H9 (cell line): ENCODE results near the gene TMEFF2. TPM values are rescaled to one million over a fixed set of nuclear protein-coding genes. Genes with fewer than 3 reads are reported as not detected.

Source experiments
- DNase-seq: peaks from one replicate; pipeline ENCODE4 v3.0.0-alpha.2; 2017
- H2AFZ ChIP-seq: one replicate; pipeline ENCODE4 v1.6.1; 2013; ENCODE audit warnings: mild to moderate bottlenecking, low read length, control low read depth, moderate library complexity
- H2AK5ac ChIP-seq: 2 replicates; pipeline ENCODE4 v1.6.1; 2013; ENCODE audit warnings: low read length, control low read depth, mixed read lengths; ENCODE audit not compliant: insufficient read length
- H2BK120ac ChIP-seq: one replicate; pipeline ENCODE4 v1.6.1; 2013; ENCODE audit warnings: low read depth, mild to moderate bottlenecking, low read length, control low read depth, inconsistent platforms; ENCODE audit not compliant: poor library complexity, severe bottlenecking
- H2BK12ac ChIP-seq: 2 replicates; pipeline ENCODE4 v1.6.1; 2013; ENCODE audit warnings: low read length, control low read depth, mixed read lengths, low read depth; ENCODE audit not compliant: insufficient read length
- H2BK15ac ChIP-seq: 2 replicates; pipeline ENCODE4 v1.6.1; 2013; ENCODE audit warnings: low read depth, low read length, control low read depth
- H2BK20ac ChIP-seq: one replicate; pipeline ENCODE4 v1.6.1; 2013; ENCODE audit warnings: low read depth, mild to moderate bottlenecking, low read length, control low read depth, inconsistent platforms; ENCODE audit not compliant: poor library complexity, severe bottlenecking
- H2BK5ac ChIP-seq: 2 replicates; pipeline ENCODE4 v1.6.1; 2013; ENCODE audit warnings: low read length, control low read depth, mixed read lengths; ENCODE audit not compliant: insufficient read length
- H3K14ac ChIP-seq: 2 replicates; pipeline ENCODE4 v1.6.1; 2013; ENCODE audit warnings: low read length, control low read depth; ENCODE audit not compliant: insufficient read depth
- H3K18ac ChIP-seq: 2 replicates; pipeline ENCODE4 v1.6.1; 2013; ENCODE audit warnings: low read depth, mild to moderate bottlenecking, mixed read lengths, low read length, control low read depth; ENCODE audit not compliant: insufficient read length
- H3K23ac ChIP-seq: 2 replicates; pipeline ENCODE4 v1.6.1; 2013; ENCODE audit warnings: low read length, control low read depth, mixed read lengths, low read depth; ENCODE audit not compliant: insufficient read length
- H3K23me2 ChIP-seq: 2 replicates; pipeline ENCODE4 v1.6.1; 2013; ENCODE audit warnings: low read depth, mild to moderate bottlenecking, mixed read lengths, low read length, control low read depth; ENCODE audit not compliant: insufficient read length, poor library complexity, severe bottlenecking
- H3K27ac ChIP-seq: 2 replicates; pipeline ENCODE4 v1.5.1; 2013; ENCODE audit warnings: low read length, control low read depth, mixed read lengths, low read depth; ENCODE audit not compliant: insufficient read length
- H3K27me3 ChIP-seq: 2 replicates; pipeline ENCODE4 v1.6.1; 2013; ENCODE audit warnings: low read length, control low read depth, inconsistent platforms; ENCODE audit not compliant: insufficient read depth
- H3K4ac ChIP-seq: 2 replicates; pipeline ENCODE4 v1.6.1; 2013; ENCODE audit warnings: low read depth, mild to moderate bottlenecking, control low read depth, inconsistent platforms, low read length, moderate library complexity
- H3K4me1 ChIP-seq: 2 replicates; pipeline ENCODE4 v1.6.1; 2013; ENCODE audit warnings: low read length, control low read depth, inconsistent platforms; ENCODE audit not compliant: insufficient read depth
- H3K4me2 ChIP-seq: 2 replicates; pipeline ENCODE4 v1.6.1; 2013; ENCODE audit warnings: low read length, control low read depth, mixed read lengths; ENCODE audit not compliant: insufficient read length, insufficient read depth
- H3K56ac ChIP-seq: 2 replicates; pipeline ENCODE4 v1.6.1; 2013; ENCODE audit warnings: low read depth, mild to moderate bottlenecking, mixed read lengths, low read length, control low read depth; ENCODE audit not compliant: insufficient read length
- H3K79me1 ChIP-seq: 2 replicates; pipeline ENCODE4 v1.6.1; 2013; ENCODE audit warnings: low read depth, mild to moderate bottlenecking, moderate library complexity, low read length, control low read depth, inconsistent platforms; ENCODE audit not compliant: insufficient read depth, poor library complexity, severe bottlenecking
- H3K79me2 ChIP-seq: 2 replicates; pipeline ENCODE4 v1.6.1; 2013; ENCODE audit warnings: low read length, control low read depth, inconsistent platforms; ENCODE audit not compliant: insufficient read depth
- H3K9ac ChIP-seq: 2 replicates; pipeline ENCODE4 v1.6.1; 2013; ENCODE audit warnings: low read length, control low read depth, mixed read lengths; ENCODE audit not compliant: insufficient read length; ENCODE audit errors: extremely low read depth
- H3K9me3 ChIP-seq: one replicate; pipeline ENCODE4 v1.6.1; 2013; ENCODE audit warnings: low read depth, low read length, inconsistent platforms; ENCODE audit not compliant: control insufficient read depth
- H3T11ph ChIP-seq: one replicate; pipeline ENCODE4 v1.6.1; 2013; ENCODE audit warnings: mild to moderate bottlenecking, low read length, control low read depth, inconsistent platforms
- H4K20me1 ChIP-seq: one replicate; pipeline ENCODE4 v1.6.1; 2013; ENCODE audit not compliant: control insufficient read depth, insufficient read length, insufficient read depth
- H4K5ac ChIP-seq: 2 replicates; pipeline ENCODE4 v1.6.1; 2013; ENCODE audit warnings: low read depth, mild to moderate bottlenecking, mixed read lengths, low read length, control low read depth; ENCODE audit not compliant: insufficient read length
- H4K8ac ChIP-seq: replicated peaks from 2 replicates; pipeline ENCODE4 v1.6.1; 2013; ENCODE audit warnings: low read length, control low read depth, mixed read lengths, low read depth; ENCODE audit not compliant: insufficient read length
- H4K91ac ChIP-seq: 2 replicates; pipeline ENCODE4 v1.6.1; 2013; ENCODE audit warnings: low read depth, mild to moderate bottlenecking, moderate library complexity, mixed read lengths, low read length, control low read depth; ENCODE audit not compliant: insufficient read length
- H3K27ac Mint-ChIP-seq, 3 experiments: 2 replicates in 2 of 3; 3 replicates in 1 of 3; pipeline ENCODE4 v1.8.0; 2020 to 2021; ENCODE audit warnings: mixed read lengths in 3 of 3, mild to moderate bottlenecking in 1 of 3, moderate library complexity in 1 of 3
- H3K27me3 Mint-ChIP-seq: 2 replicates; pipeline ENCODE4 v1.8.0; 2021; ENCODE audit warnings: low read depth, mild to moderate bottlenecking, moderate library complexity, mixed read lengths
- H3K36me3 Mint-ChIP-seq, 3 experiments: 2 replicates in 2 of 3; 3 replicates in 1 of 3; pipeline ENCODE4 v1.8.0; 2020 to 2021; ENCODE audit warnings: low read depth in 3 of 3, mixed read lengths in 3 of 3; ENCODE audit not compliant: insufficient read depth in 1 of 3
- H3K4me1 Mint-ChIP-seq, 2 experiments: 2 replicates each; pipeline ENCODE4 v1.8.0; 2020; ENCODE audit warnings: mixed read lengths in 2 of 2
- H3K4me3 Mint-ChIP-seq, 2 experiments: 2 replicates in 1 of 2; 3 replicates in 1 of 2; pipeline ENCODE4 v1.8.0; 2020 to 2021; ENCODE audit warnings: mild to moderate bottlenecking in 2 of 2, mixed read lengths in 2 of 2, moderate library complexity in 1 of 2
- H3K9me3 Mint-ChIP-seq, 2 experiments: 2 replicates in 1 of 2; 3 replicates in 1 of 2; pipeline ENCODE4 v1.8.0; 2020; ENCODE audit warnings: mild to moderate bottlenecking in 2 of 2, mixed read lengths in 2 of 2, moderate library complexity in 1 of 2
- CTCF ChIP-seq: fragments of 200-600 bp; sonication (generic); conservative IDR thresholded peaks from 3 replicates; pipeline ENCODE4 v1.8.0; 2021; ENCODE audit warnings: antibody characterized with exemption, mild to moderate bottlenecking
- WGBS: extraction: QIAGEN DNeasy Blood & Tissue Kit; methylation state at CpG from one replicate; pipeline ENCODE4 v1.1.7; 2013; ENCODE audit warnings: missing lambda C conversion rate, low lambda C conversion rate, mixed read lengths; ENCODE audit not compliant: insufficient read length; ENCODE audit errors: extremely low coverage; 5-methylcytosine and 5-hydroxymethylcytosine counted together
- total RNA-seq: library from RNA; stranded (reverse); gene quantifications from 2 replicates; pipeline ENCODE4 v1.2.1, GENCODE V29; 2021

Gene TMEFF2
- total RNA-seq, 1 experiment from 2014 or later, result 0.39 TPM

DNA sequence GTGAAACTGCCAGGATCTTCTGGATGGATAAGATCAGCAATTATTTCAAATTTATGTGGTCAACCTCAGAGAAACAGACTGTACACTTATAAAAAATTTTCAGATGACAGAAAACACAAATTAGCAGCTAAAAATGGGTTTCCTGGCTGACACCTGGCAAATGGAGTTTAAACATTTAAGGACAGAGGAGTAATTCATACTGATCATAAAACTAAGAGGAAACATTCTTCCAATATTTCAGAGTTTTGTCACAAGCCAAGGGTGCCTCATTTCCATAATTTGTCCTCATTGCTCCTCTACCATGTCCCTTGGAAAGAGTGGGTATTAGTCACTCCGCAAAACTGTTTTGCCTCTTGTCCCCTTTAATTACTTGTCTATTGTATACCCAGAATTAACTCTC lies 70.2 kb downstream of the TMEFF2 start:
- H3T11ph ChIP-seq, result no peak overlapping the region
- Mint-ChIP-seq H3K27ac (no peak overlapping the region), H3K27me3 (no peaks in the 10 kb centered on the region), H3K4me3 (no peak overlapping the region), H3K9me3 (no peaks in the 10 kb centered on the region; a peak in 1 of 5 replicates), H3K36me3 (no peaks in the 10 kb centered on the region), H3K4me1 (peaks cover 1 to 9% of the 10 kb centered on the region in 2 experiments; a peak in 2 of 4 replicates)
- no peaks in the 10 kb centered on the region for H3K23me2 ChIP-seq
- WGBS, result no CpG with 5 or more reads among the region's 1 CpG
- no peak overlapping the region for H2BK5ac ChIP-seq
- TF ChIP-seq CTCF, result no peak
- H3K18ac ChIP-seq, result no peak overlapping the region
- H3K4ac ChIP-seq, result no peak overlapping the region
- no peak overlapping the region for H3K4me2 ChIP-seq
- no peak overlapping the region for H4K91ac ChIP-seq
- H3K79me1 ChIP-seq, result no peaks in the 10 kb centered on the region
- H3K4me1 ChIP-seq, result no peaks in the 10 kb centered on the region; the same call in 1 of the 2 replicates
- no peak overlapping the region for H3K27ac ChIP-seq
- no peak overlapping the region for H2BK120ac ChIP-seq
- no peak overlapping the region for H4K8ac ChIP-seq
- no peaks in the 10 kb centered on the region for H3K9me3 ChIP-seq
- no peaks in the 10 kb centered on the region for H4K20me1 ChIP-seq
- DNase-seq, result no peak
- no peak overlapping the region for H3K14ac ChIP-seq
- no peak overlapping the region for H3K56ac ChIP-seq
- no peak overlapping the region for H2BK15ac ChIP-seq
- no peak overlapping the region for H2BK12ac ChIP-seq
- H3K27me3 ChIP-seq, result no peaks in the 10 kb centered on the region
- no peak overlapping the region for H4K5ac ChIP-seq
- H2BK20ac ChIP-seq, result no peak overlapping the region
- H3K23ac ChIP-seq, result no peak overlapping the region
- no peak overlapping the region for H2AK5ac ChIP-seq
- H2AFZ ChIP-seq, result no peak overlapping the region
- no peaks in the 10 kb centered on the region for H3K79me2 ChIP-seq
- H3K9ac ChIP-seq, result no peak overlapping the region
